Erythroblast (primary cell): ENCODE data around the gene CFAP97D2.
"Not testable (repeated sequence)": the region's sequence is repeated elsewhere in the genome, so short reads cannot be mapped to it uniquely, and the experiment has no call there.

Experiments
- DNase-seq, 2 experiments: peaks; one replicate each; lab custom pipeline; 2025; lab: John Stamatoyannopoulos, UW
- GATA1 ChIP-seq: IDR thresholded peaks from 2 replicates; pipeline ENCODE4 v1.6.1; 2011; ENCODE audit warnings: low read depth, mild to moderate bottlenecking, control low read depth, low read length, moderate library complexity
- POLR2A ChIP-seq: IDR thresholded peaks from 2 replicates; pipeline ENCODE4 v1.6.1; 2011; ENCODE audit warnings: mild to moderate bottlenecking, low read length

The CFAP97D2 gene

GRCh38 chr13:114177245-114178010 is 1.6 kb upstream of the CFAP97D2 start:
- no peak for TF ChIP-seq POLR2A
- TF ChIP-seq GATA1 = no peak
- no peak for DNase-seq

- TF ChIP-seq GATA1 = no peak
- TF ChIP-seq POLR2A = no peak
- DNase-seq = no peak
Observed at GRCh38 chr13:114185182-114185971, 6.3 kb downstream of the CFAP97D2 start.

- no peak for TF ChIP-seq GATA1
- TF ChIP-seq POLR2A = no peak
- DNase-seq = no peak
Observed at GRCh38 chr13:114194853-114195252, 15.8 kb downstream of the CFAP97D2 start.

GRCh38 chr13:114196629-114197028 is 17.6 kb downstream of the CFAP97D2 start:
- no peak for DNase-seq
- TF ChIP-seq POLR2A (no peak), GATA1 (no peak)

- TF ChIP-seq POLR2A = no peak
- no peak for TF ChIP-seq GATA1
- no peak for DNase-seq
Observed at GRCh38 chr13:114198556-114198955, 19.5 kb downstream of the CFAP97D2 start.

GRCh38 chr13:114199526-114199925 is 20.5 kb downstream of the CFAP97D2 start:
- not testable (repeated sequence) for DNase-seq

GRCh38 chr13:114199954-114200353 is 20.9 kb downstream of the CFAP97D2 start:
- TF ChIP-seq POLR2A (no peak), GATA1 (no peak)
- DNase-seq = no peak

- no peak for DNase-seq
Observed at GRCh38 chr13:114200399-114200911, 21.4 kb downstream of the CFAP97D2 start.

GRCh38 chr13:114202581-114202980 is 23.5 kb downstream of the CFAP97D2 start:
- TF ChIP-seq GATA1 (no peak), POLR2A (no peak)
- no peak for DNase-seq

More at GRCh38 chr13:114200399-114200911, 21.4 kb downstream of the CFAP97D2 start:
- TF ChIP-seq POLR2A (no peak), GATA1 (no peak)

GRCh38 chr13:114203536-114203935 is 24.5 kb downstream of the CFAP97D2 start:
- TF ChIP-seq GATA1 (no peak), POLR2A (no peak)
- no peak for DNase-seq

- DNase-seq = no peak
Observed at GRCh38 chr13:114204894-114205293, 25.8 kb downstream of the CFAP97D2 start.

GRCh38 chr13:114208134-114208533 is 29.1 kb downstream of the CFAP97D2 start:
- no peak for DNase-seq
- TF ChIP-seq POLR2A (no peak), GATA1 (no peak)

More at GRCh38 chr13:114204894-114205293, 25.8 kb downstream of the CFAP97D2 start:
- TF ChIP-seq POLR2A (no peak), GATA1 (no peak)

GRCh38 chr13:114211446-114212157 is 32.5 kb downstream of the CFAP97D2 start:
- TF ChIP-seq GATA1 (no peak), POLR2A (no peak)
- no peak for DNase-seq
